Small intestine (tissue), 7 donors: ENCODE measurements around the gene TGFBR1. TPM values are rescaled to one million over a fixed set of nuclear protein-coding genes. Genes with fewer than 3 reads are reported as not detected.

Source experiments
- DNase-seq, 2 donors: peaks; one replicate each; pipeline versions ENCODE4 v3.0.0 to v3.0.0-alpha.2; 2013
- FAIRE-seq: peaks from 2 replicates; lab custom pipeline; 2012; peaks lifted over from hg19 to GRCh38; lab: Jason Lieb, UNC
- H3K27ac ChIP-seq, 3 donors: one replicate each; pipeline ENCODE4 v1.5.1; 2013; ENCODE audit warnings: low read length in 2 of 3, mild to moderate bottlenecking in 2 of 3, control low read depth in 1 of 3, inconsistent platforms in 1 of 3, low read depth in 1 of 3, moderate library complexity in 1 of 3
- H3K27me3 ChIP-seq, 3 donors: one replicate each; pipeline ENCODE4 v1.6.1; 2013; ENCODE audit warnings: low read length in 3 of 3, inconsistent platforms in 1 of 3; ENCODE audit not compliant: control insufficient read depth in 3 of 3, insufficient read depth in 3 of 3
- H3K36me3 ChIP-seq, 3 donors: one replicate each; pipeline ENCODE4 v1.6.1; 2013; ENCODE audit warnings: low read length in 3 of 3, inconsistent platforms in 1 of 3, low read depth in 1 of 3, mild to moderate bottlenecking in 1 of 3, moderate library complexity in 1 of 3; ENCODE audit not compliant: control insufficient read depth in 3 of 3, insufficient read depth in 2 of 3
- H3K4me1 ChIP-seq, 3 donors: one replicate each; pipeline ENCODE4 v1.6.1; 2013; ENCODE audit warnings: low read length in 2 of 3, inconsistent platforms in 1 of 3, low read depth in 1 of 3, mild to moderate bottlenecking in 1 of 3, moderate library complexity in 1 of 3; ENCODE audit not compliant: control insufficient read depth in 3 of 3, insufficient read depth in 2 of 3
- H3K4me3 ChIP-seq, 3 donors: one replicate each; pipeline ENCODE4 v1.5.1; 2013; ENCODE audit warnings: low read length in 3 of 3, control low read depth in 1 of 3, inconsistent platforms in 1 of 3, low read depth in 1 of 3, mild to moderate bottlenecking in 1 of 3, moderate library complexity in 1 of 3
- H3K9me3 ChIP-seq, 2 donors: one replicate each; pipeline ENCODE4 v1.6.1; 2013; ENCODE audit warnings: low read depth in 1 of 2, low read length in 1 of 2; ENCODE audit not compliant: control insufficient read depth in 2 of 2, insufficient read depth in 1 of 2
- WGBS, 3 donors: extraction: QIAGEN DNeasy Blood & Tissue Kit; methylation state at CpG; one replicate each; pipeline ENCODE4 v1.1.7; 2013; 5-methylcytosine and 5-hydroxymethylcytosine counted together
- polyA plus RNA-seq, 4 donors: library from polyadenylated mRNA; stranded (reverse) in 3 of 4; unstranded in 1 of 4; fragments of 200-250 nt in 3 of 4; fragments of 120-200 nt in 1 of 4; gene quantifications; one replicate each; pipeline versions ENCODE4 v1.2.1 to v1.2.3, GENCODE V29; 2013
- donor health status: healthy with polysubstance abuse.
- donor health status: control.
- donor health status: control.
- donor health status: Bipolar disorder and iron deficiency.
- donor health status: healthy.

Gene TGFBR1
- polyA plus RNA-seq, 4 donors, result 3.8 to 16.2 (median 6.8) TPM

DNA sequence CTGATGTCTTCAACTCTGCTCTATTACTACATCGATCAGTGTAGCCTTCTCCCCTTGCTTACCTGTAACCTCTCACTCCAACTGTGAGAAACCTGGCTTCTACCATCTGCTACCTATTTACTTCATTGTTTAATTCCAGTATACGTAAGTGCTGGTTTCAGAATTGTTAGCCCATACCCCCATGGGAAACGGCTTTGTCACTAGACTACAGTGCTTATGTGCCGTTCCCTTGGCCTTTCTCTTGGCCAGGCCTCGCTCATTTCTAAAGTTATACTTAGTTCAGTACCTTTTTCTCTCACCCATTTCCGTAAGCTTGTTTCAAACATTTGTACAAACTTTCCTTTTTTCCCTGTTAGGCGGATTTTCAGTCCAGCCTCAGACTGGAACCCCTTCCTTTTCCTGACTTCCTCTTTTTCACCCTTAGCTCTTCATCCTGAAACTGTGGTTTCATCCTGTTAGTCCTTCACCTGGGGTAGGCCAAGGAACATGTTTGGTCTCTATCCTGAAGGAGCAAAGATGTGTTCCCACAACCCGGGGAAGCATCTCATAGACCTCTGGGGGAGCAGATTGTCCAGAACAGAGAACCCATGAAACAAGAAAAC, 95.1 kb downstream of the TGFBR1 start:
- DNase-seq (no peak), FAIRE-seq (no peak)
- H3K36me3 ChIP-seq, result no peaks in the 10 kb centered on the region
- WGBS, 3 donors, result 86 to 91% (median 90%) methylated on average over 8 of the region's 8 CpGs
- H3K4me1 ChIP-seq, result no peaks in the 10 kb centered on the region
- peaks cover 0 to 3% (median 0%) of the 10 kb centered on the region in 3 donors for H3K27me3 ChIP-seq
- H3K27ac ChIP-seq, result no peak overlapping the region
- no peak overlapping the region for H3K4me3 ChIP-seq
- no peaks in the 10 kb centered on the region for H3K9me3 ChIP-seq

DNA sequence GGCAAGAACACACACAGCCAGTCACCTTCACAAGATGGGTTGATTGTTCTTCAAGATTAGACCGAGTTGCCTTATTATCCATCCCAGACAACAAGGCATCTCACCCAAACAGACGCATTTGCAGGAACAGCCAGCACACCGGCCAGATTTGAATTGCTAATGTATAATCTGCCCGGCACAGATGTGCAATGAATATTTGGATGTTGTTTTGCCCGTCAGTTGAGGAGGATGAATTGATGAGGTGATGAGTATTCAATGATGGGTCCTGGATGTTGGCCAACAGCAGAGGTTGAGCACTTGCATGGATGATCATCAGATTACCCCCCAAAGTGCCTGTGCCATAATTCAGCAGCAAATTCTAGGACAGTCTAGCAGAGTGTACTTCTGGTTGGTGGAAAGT, 96.7 kb downstream of the TGFBR1 start:
- peaks cover 0 to 3% (median 0%) of the 10 kb centered on the region in 3 donors for H3K27me3 ChIP-seq
- DNase-seq (no peak), FAIRE-seq (no peak)
- no peak overlapping the region for H3K27ac ChIP-seq
- no peaks in the 10 kb centered on the region for H3K4me1 ChIP-seq
- WGBS, 3 donors, result 77 to 79% (median 77%) methylated on average over 5 of the region's 5 CpGs
- no peaks in the 10 kb centered on the region for H3K9me3 ChIP-seq
- H3K36me3 ChIP-seq, result no peaks in the 10 kb centered on the region
- no peak overlapping the region for H3K4me3 ChIP-seq

Other genes starting within 250 kb of the TGFBR1 start
- gene COL15A1, start 161.2 kb upstream of the TGFBR1 start, polyA plus RNA-seq, result 10 to 100 TPM in 1 of 4 donors, 1 to 10 TPM in 1, under 1 TPM in 2; 0.22 to 12.5 (median 2.5) TPM
- gene ALG2, start 116.8 kb downstream of the TGFBR1 start, polyA plus RNA-seq, result 10 to 100 TPM; 12.4 to 45.5 (median 20.6) TPM
- gene SEC61B, start 117.2 kb downstream of the TGFBR1 start, polyA plus RNA-seq, result 100 to 1,000 TPM; 191 to 382 (median 281) TPM